ENCODE data around the gene ARHGAP23.

Gene ARHGAP23

DNA sequence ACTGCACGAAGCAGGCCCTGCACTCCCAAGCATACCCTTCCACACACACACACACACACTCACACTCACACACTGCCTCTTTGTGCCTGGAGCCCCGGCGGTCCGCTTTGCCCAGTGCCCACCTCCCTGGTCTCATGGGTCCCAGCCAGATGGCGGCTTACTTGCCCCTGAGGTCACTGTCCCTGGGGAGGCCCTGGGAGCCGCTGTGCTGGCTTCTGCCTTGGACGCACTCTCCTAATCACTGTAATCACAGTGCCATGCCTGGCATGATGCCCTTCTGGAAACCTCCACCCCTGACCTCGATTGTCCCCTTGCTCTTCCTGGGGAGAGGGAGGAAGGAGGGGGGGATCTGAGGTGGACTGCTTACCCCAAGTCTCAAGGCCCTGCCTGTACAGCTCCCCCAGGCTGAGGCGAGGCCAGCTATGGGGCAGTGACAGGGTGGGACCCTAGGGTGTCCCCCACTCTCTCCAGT lies 36.0 kb downstream of the ARHGAP23 start:
- Histone ChIP-seq H3K9me2 (ENCODE audit: low read depth, low read length) (no peaks in the 10 kb centered on the region), H4K20me1 (ENCODE audit: insufficient read depth, low read length) (no peaks in the 10 kb centered on the region), H3K9me3 (ENCODE audit: low read length) (no peaks in the 10 kb centered on the region), H3K4me2 (ENCODE audit: low read length) (no peak overlapping the region), H3K79me2 (ENCODE audit: insufficient read depth, low read length) (no peaks in the 10 kb centered on the region), H2AFZ (ENCODE audit: low read length) (no peak overlapping the region), H3K36me3 (ENCODE audit: insufficient read depth, low read length) (no peaks in the 10 kb centered on the region), H3K27ac (ENCODE audit: low read depth, low read length, poor library complexity, severe bottlenecking) (no peak overlapping the region), H3K27me3 (ENCODE audit: insufficient read depth, low read length) (no peaks in the 10 kb centered on the region), H3K4me3 (ENCODE audit: low read depth, low read length, poor library complexity, severe bottlenecking) (no peak overlapping the region), H3K4me1 (ENCODE audit: insufficient read depth, low read length, severe bottlenecking) (no peaks in the 10 kb centered on the region), H3K9ac (ENCODE audit: low read length) (no peak overlapping the region), H3F3A (ENCODE audit: insufficient read depth, low read length) (no peaks in the 10 kb centered on the region)
- no peak for TF ChIP-seq EZH2 (IDR thresholded peaks at IDR 0.05; ENCODE audit: borderline replicate concordance, low read length)
- TF ChIP-seq, protein P1, sequence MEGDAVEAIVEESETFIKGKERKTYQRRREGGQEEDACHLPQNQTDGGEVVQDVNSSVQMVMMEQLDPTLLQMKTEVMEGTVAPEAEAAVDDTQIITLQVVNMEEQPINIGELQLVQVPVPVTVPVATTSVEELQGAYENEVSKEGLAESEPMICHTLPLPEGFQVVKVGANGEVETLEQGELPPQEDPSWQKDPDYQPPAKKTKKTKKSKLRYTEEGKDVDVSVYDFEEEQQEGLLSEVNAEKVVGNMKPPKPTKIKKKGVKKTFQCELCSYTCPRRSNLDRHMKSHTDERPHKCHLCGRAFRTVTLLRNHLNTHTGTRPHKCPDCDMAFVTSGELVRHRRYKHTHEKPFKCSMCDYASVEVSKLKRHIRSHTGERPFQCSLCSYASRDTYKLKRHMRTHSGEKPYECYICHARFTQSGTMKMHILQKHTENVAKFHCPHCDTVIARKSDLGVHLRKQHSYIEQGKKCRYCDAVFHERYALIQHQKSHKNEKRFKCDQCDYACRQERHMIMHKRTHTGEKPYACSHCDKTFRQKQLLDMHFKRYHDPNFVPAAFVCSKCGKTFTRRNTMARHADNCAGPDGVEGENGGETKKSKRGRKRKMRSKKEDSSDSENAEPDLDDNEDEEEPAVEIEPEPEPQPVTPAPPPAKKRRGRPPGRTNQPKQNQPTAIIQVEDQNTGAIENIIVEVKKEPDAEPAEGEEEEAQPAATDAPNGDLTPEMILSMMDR (IDR thresholded peaks at IDR 0.05; ENCODE audit: low read length) = no peak

DNA sequence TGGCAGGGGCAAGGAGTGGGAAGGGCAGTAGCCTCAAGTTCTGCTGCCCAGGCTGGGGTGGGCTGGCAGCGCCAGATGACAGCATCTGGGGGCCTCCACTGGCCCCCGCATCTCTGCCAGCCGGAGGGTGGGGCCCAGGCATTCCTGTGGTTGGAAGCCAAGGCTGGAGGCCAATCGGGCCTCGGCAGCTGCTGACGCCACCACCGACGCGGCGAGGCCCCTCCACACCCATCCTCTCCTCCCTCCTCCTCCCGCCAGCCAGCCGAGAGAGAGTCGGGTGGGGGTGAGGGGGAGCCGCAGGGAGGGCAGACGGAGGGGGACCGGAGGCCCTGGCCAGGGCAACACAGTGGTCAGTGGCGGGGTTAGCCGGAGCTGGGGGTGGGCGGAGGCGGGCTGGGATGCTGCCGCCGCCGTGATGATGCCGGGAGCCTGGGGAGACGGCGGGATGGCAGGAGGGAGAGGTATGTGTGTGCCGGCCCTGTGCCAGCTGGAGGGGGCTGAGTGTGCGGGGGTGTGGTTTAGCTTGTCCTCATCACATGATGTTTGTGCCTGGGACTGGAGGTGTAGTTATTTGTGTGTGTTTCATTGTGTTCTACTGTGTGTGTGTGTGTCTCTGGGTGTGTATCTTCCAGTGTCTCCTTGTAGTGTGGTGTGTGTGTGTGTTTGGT lies 36.6 kb downstream of the ARHGAP23 start:
- Histone ChIP-seq H3F3A (ENCODE audit: insufficient read depth, low read length) (no peaks in the 10 kb centered on the region), H3K36me3 (ENCODE audit: insufficient read depth, low read length) (no peaks in the 10 kb centered on the region), H3K4me2 (ENCODE audit: low read length) (no peak overlapping the region), H4K20me1 (ENCODE audit: insufficient read depth, low read length) (no peaks in the 10 kb centered on the region), H3K27me3 (ENCODE audit: insufficient read depth, low read length) (no peaks in the 10 kb centered on the region), H3K9me2 (ENCODE audit: low read depth, low read length) (no peaks in the 10 kb centered on the region), H3K27ac (ENCODE audit: low read depth, low read length, poor library complexity, severe bottlenecking) (no peak overlapping the region), H3K79me2 (ENCODE audit: insufficient read depth, low read length) (no peaks in the 10 kb centered on the region), H2AFZ (ENCODE audit: low read length) (no peak overlapping the region), H3K4me3 (ENCODE audit: low read depth, low read length, poor library complexity, severe bottlenecking) (no peak overlapping the region), H3K9ac (ENCODE audit: low read length) (no peak overlapping the region), H3K4me1 (ENCODE audit: insufficient read depth, low read length, severe bottlenecking) (no peaks in the 10 kb centered on the region), H3K9me3 (ENCODE audit: low read length) (no peaks in the 10 kb centered on the region)
- no peak for TF ChIP-seq EZH2 (IDR thresholded peaks at IDR 0.05; ENCODE audit: borderline replicate concordance, low read length)
- TF ChIP-seq, protein P1 (IDR thresholded peaks at IDR 0.05; ENCODE audit: low read length) = no peak

DNA sequence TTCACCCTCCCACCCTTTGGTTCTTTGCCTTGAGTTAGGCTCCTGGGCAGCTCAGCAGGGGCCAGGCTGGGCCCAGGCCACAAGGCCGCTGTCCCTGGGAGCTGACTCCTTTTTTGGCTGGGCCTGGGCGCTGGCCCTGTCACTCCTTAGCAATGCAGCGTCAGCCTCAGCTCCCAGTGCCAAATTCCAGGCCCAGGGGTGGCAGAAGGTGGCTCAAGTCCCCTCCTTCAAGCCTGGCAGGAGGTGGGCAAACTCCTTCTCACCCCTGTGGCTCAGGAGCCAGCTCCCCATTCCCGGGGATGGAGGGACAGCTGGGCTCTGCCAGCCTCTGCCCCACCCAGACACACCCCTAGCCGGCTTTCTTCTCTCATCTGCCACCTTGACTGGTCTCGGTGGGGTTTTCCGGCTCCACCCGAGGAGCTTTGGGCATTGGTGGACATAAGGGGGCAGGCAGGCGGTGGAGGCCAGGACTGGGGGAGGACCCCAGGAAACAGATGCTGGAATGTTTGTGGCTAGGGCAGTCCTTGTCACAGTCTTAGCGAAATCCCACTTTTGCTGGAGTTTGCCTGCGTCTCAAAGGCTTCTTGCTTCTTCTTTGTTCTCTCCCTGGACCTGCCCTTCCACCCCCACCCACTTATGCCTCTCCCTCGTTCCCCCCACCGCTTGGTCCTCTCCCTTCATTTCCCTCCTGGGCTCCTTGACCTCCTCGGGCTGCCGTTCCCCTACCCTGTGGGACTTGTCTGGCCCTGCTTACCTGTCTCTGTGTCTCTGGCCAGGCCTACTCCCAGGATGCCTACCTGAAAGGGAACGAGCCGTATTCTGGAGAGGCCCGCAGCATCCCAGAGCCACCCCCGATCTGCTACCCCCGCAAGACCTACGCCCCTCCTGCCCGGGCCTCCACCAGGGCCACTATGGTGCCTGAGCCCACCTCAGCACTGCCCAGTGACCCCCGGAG lies 37.4 kb downstream of the ARHGAP23 start:
- Histone ChIP-seq H3K27ac (ENCODE audit: low read depth, low read length, poor library complexity, severe bottlenecking) (no peak overlapping the region), H4K20me1 (ENCODE audit: insufficient read depth, low read length) (no peaks in the 10 kb centered on the region), H3K4me2 (ENCODE audit: low read length) (no peak overlapping the region), H3K9me2 (ENCODE audit: low read depth, low read length) (no peaks in the 10 kb centered on the region), H3K9ac (ENCODE audit: low read length) (no peak overlapping the region), H3K4me1 (ENCODE audit: insufficient read depth, low read length, severe bottlenecking) (no peaks in the 10 kb centered on the region), H3K79me2 (ENCODE audit: insufficient read depth, low read length) (no peaks in the 10 kb centered on the region), H3F3A (ENCODE audit: insufficient read depth, low read length) (no peaks in the 10 kb centered on the region), H3K27me3 (ENCODE audit: insufficient read depth, low read length) (no peaks in the 10 kb centered on the region), H3K36me3 (ENCODE audit: insufficient read depth, low read length) (no peaks in the 10 kb centered on the region), H3K4me3 (ENCODE audit: low read depth, low read length, poor library complexity, severe bottlenecking) (no peak overlapping the region), H3K9me3 (ENCODE audit: low read length) (no peaks in the 10 kb centered on the region), H2AFZ (ENCODE audit: low read length) (no peak overlapping the region)
- TF ChIP-seq, protein P1 (IDR thresholded peaks at IDR 0.05; ENCODE audit: low read length) = no peak
- no peak for TF ChIP-seq EZH2 (IDR thresholded peaks at IDR 0.05; ENCODE audit: borderline replicate concordance, low read length)

Data from OCI-LY1 (cell line).